ENCODE measurements around the gene NCR3LG1. TPM values are rescaled to one million over a fixed set of nuclear protein-coding genes. Genes with fewer than 3 reads are reported as not detected.

The NCR3LG1 gene
- total and polyA plus RNA-seq, 4 donors: 0.94 to 5.8 (median 2.2) TPM

DNA sequence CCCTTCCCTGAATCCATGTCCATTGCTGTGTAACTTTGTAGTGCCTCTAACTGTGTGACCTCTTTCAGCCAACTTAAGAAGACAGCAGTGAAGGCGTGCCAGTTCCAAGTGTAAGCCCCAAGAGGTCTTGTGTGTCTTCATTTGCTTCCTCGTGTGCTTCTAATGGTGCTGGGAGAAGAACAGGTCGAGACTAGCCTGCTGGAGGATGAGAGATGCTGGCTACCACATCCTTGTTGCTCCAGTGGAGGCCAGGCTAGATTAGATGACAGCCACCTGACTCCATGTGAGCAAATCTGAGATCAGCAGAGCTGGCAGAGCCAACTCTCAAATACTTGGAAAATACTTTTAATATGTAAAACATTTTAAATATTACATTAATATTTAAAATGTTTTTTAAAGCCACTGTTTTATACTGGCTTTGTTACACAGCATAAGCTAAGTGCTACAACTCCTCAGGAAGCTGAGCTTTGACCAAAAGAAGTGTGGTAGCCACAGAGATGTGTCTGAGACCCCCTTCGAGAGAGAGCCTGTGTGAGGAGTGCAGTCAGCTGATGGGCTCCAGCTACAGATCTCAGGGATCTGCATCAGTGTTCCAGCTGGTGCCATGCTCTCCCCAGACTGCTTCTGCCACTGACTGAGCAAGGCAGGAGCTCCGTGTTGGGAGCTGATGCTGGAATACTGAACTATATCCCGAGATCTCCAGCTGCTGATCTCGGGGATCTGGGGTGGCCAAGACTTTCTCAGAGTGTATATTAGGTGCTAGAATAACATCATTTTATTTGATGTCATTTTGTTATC lies 28.0 kb downstream of the NCR3LG1 start:
- WGBS, 2 donors: 86 to 94% methylated on average over 7 of the region's 7 CpGs
- no peak for ATAC-seq (ENCODE audit: insufficient read depth, low FRiP score)

DNA sequence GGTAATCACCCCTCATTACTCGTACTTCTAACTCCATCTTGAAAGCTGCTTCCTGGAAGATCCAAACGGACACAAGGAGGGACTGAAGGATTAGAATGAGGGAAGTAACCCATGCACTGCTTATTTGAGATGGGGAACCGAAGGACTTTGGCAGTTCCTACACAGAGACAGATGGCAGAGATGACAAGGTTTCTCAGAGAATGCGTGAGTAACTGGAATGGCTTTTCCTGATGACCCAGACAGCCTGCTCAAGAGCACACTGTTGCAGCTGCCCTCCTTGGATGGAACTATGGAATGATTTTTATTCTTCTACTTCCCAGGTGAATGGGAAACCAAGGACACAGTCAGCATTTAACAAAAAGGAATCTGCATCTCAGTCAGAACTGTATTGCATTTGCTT lies 29.6 kb downstream of the NCR3LG1 start:
- no peak overlapping the region for H3K27ac ChIP-seq (ENCODE audit: low read depth in 1 of 2, low read length in 1 of 2)
- H3K36me3 ChIP-seq (ENCODE audit: control insufficient read depth in 4 of 4, insufficient read depth in 4 of 4, low read length in 4 of 4): peaks cover 0 to 3% (median 0%) of the 10 kb centered on the region in 4 donors
- no peaks in the 10 kb centered on the region for H3K27me3 ChIP-seq (ENCODE audit: control insufficient read depth in 3 of 3, insufficient read depth in 3 of 3, low read length in 2 of 3)
- no peak overlapping the region for H3K4me3 ChIP-seq
- no peak overlapping the region for H3K9ac ChIP-seq (ENCODE audit: insufficient read depth in 1 of 2, low read length in 2 of 2)
- no peak for DNase-seq
- TF ChIP-seq CTCF (IDR thresholded peaks at IDR 0.05; ENCODE audit: control extremely low read depth, extremely low read depth): no peak
- H3K4me1 ChIP-seq (ENCODE audit: control insufficient read depth in 5 of 5, insufficient read depth in 5 of 5, low read length in 5 of 5): peaks cover 0 to 4% (median 0%) of the 10 kb centered on the region in 5 donors
- no peak for ATAC-seq (ENCODE audit: insufficient read depth, low FRiP score)
- 77 to 83% methylated on average over 4 of the region's 4 CpGs for WGBS, 2 donors
- H3K9me3 ChIP-seq (ENCODE audit: control insufficient read depth in 4 of 4, insufficient read depth in 3 of 4, low read length in 3 of 4): peaks cover 0 to 4% (median 2%) of the 10 kb centered on the region in 4 donors

More for the DNA sequence above, 28.0 kb downstream of the NCR3LG1 start:
- Histone ChIP-seq H3K4me1 (ENCODE audit: control insufficient read depth in 5 of 5, insufficient read depth in 5 of 5, low read length in 5 of 5) (no peaks in the 10 kb centered on the region), H3K27ac (ENCODE audit: low read depth in 1 of 2, low read length in 1 of 2) (no peak overlapping the region), H3K9ac (ENCODE audit: insufficient read depth in 1 of 2, low read length in 2 of 2) (no peak overlapping the region), H3K27me3 (ENCODE audit: control insufficient read depth in 3 of 3, insufficient read depth in 3 of 3, low read length in 2 of 3) (no peaks in the 10 kb centered on the region), H3K4me3 (no peak overlapping the region), H3K9me3 (ENCODE audit: control insufficient read depth in 4 of 4, insufficient read depth in 3 of 4, low read length in 3 of 4) (peaks cover 0 to 6% (median 2%) of the 10 kb centered on the region in 4 donors), H3K36me3 (ENCODE audit: control insufficient read depth in 4 of 4, insufficient read depth in 4 of 4, low read length in 4 of 4) (peaks cover 0 to 4% (median 0%) of the 10 kb centered on the region in 4 donors)
- no peak for DNase-seq
- TF ChIP-seq CTCF (IDR thresholded peaks at IDR 0.05; ENCODE audit: control extremely low read depth, extremely low read depth): no peak

DNA sequence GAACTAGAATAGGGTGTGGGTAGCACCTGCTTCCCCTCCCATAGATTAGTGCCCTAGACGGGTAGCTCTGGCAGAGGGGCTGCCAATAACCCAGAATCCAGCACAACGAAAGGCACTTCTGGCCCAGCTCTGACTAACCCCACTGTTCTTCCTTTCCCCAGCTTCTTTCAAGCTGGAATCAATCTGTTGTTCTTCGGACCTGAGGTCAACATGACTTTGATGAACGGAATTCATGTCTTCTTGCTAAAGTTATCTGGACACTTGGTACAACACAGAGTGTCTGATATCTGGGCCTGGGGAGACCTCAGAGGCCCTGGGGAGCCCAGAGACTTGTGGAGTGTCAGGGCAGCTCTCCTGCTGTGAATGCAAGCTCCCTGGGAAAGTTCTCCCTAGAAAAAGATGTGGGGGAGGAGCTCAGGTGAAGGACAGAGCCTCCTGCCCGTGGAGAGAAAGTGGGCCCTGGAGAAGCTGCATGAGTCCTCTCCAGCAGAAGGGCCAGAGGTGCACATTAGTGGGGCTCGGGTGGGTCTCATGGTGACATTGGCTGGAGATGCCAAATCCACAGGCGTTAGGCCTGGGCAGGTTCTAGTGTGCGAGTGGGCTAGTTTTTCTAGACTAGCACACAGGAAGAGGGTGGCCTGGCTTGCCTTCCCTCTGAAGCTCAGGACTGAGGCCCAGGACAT lies 30.6 kb downstream of the NCR3LG1 start:
- H3K4me3 ChIP-seq: no peak overlapping the region
- H3K36me3 ChIP-seq (ENCODE audit: control insufficient read depth in 4 of 4, insufficient read depth in 4 of 4, low read length in 4 of 4): peaks cover 0 to 3% (median 0%) of the 10 kb centered on the region in 4 donors
- TF ChIP-seq CTCF (IDR thresholded peaks at IDR 0.05; ENCODE audit: control extremely low read depth, extremely low read depth): no peak
- H3K9ac ChIP-seq (ENCODE audit: insufficient read depth in 1 of 2, low read length in 2 of 2): no peak overlapping the region
- no peak for DNase-seq
- no peak for ATAC-seq (ENCODE audit: insufficient read depth, low FRiP score)
- H3K27me3 ChIP-seq (ENCODE audit: control insufficient read depth in 3 of 3, insufficient read depth in 3 of 3, low read length in 2 of 3): no peaks in the 10 kb centered on the region
- H3K9me3 ChIP-seq (ENCODE audit: control insufficient read depth in 4 of 4, insufficient read depth in 3 of 4, low read length in 3 of 4): peaks cover 0 to 4% (median 0%) of the 10 kb centered on the region in 4 donors
- 84 to 91% methylated on average over 8 of the region's 8 CpGs for WGBS, 2 donors
- H3K27ac ChIP-seq (ENCODE audit: low read depth in 1 of 2, low read length in 1 of 2): no peak overlapping the region
- peaks cover 0 to 9% (median 0%) of the 10 kb centered on the region in 5 donors for H3K4me1 ChIP-seq (ENCODE audit: control insufficient read depth in 5 of 5, insufficient read depth in 5 of 5, low read length in 5 of 5)
